Measurements from ENCODE around the gene ARHGAP9.
"Not testable (repeated sequence)": the region's sequence is repeated elsewhere in the genome, so short reads cannot be mapped to it uniquely, and the experiment has no call there.

The ARHGAP9 gene

GRCh38 chr12:57456737-57457490 is 22.8 kb downstream of the ARHGAP9 start:
- no peak for DNase-seq (ENCODE audit: low spot score)

- DNase-seq (ENCODE audit: low spot score): peak; percentile 14
Observed at GRCh38 chr12:57456145-57456700, 23.4 kb downstream of the ARHGAP9 start.

DNA sequence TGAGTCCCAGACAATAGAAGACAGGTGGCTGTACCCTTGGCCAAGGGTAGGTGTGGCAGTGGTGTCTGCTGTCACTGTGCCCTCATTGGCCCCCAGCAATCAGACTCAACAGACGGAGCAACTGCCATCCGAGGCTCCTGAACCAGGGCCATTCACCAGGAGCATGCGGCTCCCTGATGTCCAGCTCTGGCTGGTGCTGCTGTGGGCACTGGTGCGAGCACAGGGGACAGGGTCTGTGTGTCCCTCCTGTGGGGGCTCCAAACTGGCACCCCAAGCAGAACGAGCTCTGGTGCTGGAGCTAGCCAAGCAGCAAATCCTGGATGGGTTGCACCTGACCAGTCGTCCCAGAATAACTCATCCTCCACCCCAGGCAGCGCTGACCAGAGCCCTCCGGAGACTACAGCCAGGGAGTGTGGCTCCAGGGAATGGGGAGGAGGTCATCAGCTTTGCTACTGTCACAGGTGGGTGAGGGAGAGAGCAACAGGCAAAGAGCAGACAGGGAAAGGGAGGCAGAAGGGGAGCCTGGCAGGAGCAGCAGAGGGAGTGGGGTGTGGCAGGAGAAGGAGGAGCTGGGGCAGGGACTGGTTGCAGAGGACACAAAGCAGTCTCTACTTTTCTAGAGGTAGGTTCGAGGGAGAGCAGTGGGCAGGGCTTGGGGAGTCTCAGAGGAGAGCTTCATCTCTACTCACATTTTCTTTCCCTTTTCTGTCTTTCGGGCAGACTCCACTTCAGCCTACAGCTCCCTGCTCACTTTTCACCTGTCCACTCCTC is 24.1 kb downstream of the ARHGAP9 start:
- DNase-seq (ENCODE audit: low spot score): no peak

GRCh38 chr12:57454566-57455373 is 24.9 kb downstream of the ARHGAP9 start, which contains the start of gene INHBE:
INHBE (plus strand) TSS chr12:57455307; CDS start chr12:57455537, 230 bp downstream.
- DNase-seq (ENCODE audit: low spot score): peak; percentile 67

DNA sequence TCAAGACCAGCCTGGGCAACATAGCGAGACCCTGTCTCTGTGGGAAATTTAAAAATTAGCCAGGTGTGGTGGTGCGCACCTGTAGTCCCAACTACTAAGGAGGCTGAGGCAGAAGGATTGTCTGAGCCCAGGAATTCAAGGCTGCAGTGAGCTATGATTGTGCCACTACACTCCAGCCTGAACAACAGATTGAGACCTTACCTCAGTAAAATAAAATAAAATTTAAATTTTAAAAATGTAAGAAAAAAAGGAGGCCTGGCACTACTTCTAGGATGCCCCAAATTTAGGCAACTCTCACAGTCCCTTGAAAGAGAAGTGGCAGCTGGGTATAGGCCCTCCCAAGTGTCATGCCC is 25.5 kb downstream of the ARHGAP9 start:
- no peak for DNase-seq (ENCODE audit: low spot score)

- DNase-seq (ENCODE audit: low spot score): peak; percentile 72
Observed at GRCh38 chr12:57452937-57453509, 26.6 kb downstream of the ARHGAP9 start.

DNA sequence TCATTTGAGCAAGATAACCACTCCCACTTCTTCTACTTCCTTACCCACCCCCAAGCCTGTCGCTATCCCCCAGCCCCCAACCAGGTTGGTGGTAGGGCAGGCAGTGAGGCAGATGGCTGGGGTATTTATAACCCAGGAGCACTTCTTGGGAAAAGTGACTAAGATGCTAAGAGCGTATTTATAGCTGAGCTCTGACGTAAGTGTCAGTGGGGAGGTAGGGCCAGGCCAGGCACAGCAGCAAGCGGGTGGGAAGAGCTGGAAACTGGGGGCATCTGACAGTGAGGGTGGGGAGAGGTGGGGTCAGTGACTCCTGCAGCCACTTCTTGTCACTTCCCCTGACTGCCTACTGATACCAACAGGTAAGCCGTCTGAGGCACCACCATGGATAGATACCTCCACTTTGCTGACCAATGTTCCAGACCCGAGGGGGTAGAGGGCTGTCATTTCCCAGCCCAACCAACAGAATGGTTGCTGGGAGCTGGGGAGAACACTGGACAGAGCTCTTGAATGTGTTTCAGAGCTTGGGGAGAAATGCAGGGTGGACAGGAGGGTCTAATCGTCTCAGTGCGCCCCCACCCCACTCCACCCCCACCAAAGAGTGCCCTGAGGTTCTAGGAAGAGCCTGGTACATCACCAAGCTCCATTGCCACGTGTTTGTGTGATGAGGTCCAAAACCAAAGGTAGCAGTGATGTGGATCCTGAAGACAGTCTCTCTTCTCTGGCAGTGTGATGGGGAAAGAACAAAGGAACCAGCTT is 27.3 kb downstream of the ARHGAP9 start:
- DNase-seq (ENCODE audit: low spot score): peak; percentile 71

GRCh38 chr12:57451233-57451778 is 28.4 kb downstream of the ARHGAP9 start:
- no peak for DNase-seq (ENCODE audit: low spot score)

DNA sequence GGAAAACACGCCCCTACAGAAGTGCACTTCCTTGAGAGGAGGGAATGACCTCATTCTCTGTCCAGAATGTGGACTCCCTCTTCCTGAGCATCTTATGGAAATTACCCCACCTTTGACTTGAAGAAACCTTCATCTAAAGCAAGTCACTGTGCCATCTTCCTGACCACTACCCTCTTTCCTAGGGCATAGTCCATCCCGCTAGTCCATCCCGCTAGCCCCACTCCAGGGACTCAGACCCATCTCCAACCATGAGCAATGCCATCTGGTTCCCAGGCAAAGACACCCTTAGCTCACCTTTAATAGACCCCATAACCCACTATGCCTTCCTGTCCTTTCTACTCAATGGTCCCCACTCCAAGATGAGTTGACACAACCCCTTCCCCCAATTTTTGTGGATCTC is 29.6 kb downstream of the ARHGAP9 start:
- no peak for DNase-seq (ENCODE audit: low spot score)

GRCh38 chr12:57449375-57449774 is 30.3 kb downstream of the ARHGAP9 start:
- DNase-seq (ENCODE audit: low spot score): no peak

- DNase-seq (ENCODE audit: low spot score): no peak
Observed at GRCh38 chr12:57448669-57449068, 31.0 kb downstream of the ARHGAP9 start.

DNA sequence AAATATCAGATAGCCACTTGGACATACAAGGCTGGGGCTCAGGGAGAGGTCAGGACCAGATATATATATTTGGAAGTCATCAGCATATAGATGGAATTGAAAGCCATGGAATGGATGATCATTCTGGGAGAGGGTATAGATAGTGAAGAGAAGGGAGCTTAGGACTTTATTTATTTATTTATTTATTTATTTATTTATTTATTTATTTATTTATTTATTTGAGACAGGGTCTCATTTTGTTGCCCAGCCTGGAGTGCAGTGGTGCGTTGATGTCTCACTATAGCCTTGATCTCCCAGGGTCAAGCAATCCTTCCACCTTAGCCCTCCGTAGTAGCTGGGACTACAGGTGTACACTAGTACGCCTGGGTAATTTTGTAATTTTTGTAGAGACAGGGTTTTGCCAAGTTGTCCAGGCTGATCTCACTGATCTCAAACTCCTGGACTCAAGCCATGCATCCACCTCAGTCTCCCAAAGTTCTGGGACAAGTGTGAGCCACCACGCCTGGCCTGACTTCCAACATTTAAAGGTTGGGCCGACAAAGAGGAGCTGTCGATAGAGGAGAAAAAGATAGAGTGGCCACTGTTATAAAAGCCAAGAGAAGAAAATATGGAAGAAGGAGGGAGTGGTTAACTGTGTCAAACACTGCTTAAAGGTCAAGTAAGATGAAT is 33.2 kb downstream of the ARHGAP9 start:
- no peak for DNase-seq (ENCODE audit: low spot score)

DNA sequence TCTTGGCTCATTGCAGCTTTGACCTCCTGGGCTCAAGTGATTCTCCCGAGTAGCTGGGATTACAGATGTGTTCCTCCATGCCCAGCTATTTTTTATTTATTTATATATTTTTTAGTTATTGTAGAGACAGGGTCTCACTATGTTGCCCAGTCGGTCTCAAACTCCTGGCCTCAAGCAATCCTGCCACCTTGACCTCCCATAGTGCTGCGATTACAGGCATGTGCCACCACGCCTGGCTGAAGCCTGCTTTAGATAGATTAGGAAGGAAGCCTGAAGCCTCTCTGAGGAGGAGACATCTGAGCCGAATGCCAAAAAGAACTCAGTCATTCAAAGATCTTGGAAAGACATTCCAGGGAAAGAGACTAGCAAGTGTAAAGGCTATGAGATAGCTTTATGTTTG is 34.9 kb downstream of the ARHGAP9 start:
- no peak for DNase-seq (ENCODE audit: low spot score)

DNA sequence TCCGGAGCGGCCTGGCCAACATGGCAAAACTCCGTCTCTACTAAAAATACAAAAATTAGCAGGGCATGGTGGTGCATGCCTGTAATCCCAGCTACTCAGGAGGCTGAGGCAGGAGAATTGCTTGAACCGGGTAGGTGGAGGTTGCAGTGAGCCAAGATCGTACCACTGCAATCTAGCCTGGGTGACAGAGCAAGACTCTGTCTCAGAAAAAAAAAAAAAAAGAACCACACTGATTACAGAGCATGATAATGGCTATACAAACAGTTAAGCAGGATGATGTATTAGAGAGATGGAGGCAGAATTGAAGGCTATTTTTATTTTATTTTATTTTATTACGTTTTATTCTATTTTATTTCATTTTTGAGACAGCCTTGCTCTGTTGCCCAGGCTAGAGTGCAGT is 35.3 kb downstream of the ARHGAP9 start:
- DNase-seq (ENCODE audit: low spot score): not testable (repeated sequence)

DNA sequence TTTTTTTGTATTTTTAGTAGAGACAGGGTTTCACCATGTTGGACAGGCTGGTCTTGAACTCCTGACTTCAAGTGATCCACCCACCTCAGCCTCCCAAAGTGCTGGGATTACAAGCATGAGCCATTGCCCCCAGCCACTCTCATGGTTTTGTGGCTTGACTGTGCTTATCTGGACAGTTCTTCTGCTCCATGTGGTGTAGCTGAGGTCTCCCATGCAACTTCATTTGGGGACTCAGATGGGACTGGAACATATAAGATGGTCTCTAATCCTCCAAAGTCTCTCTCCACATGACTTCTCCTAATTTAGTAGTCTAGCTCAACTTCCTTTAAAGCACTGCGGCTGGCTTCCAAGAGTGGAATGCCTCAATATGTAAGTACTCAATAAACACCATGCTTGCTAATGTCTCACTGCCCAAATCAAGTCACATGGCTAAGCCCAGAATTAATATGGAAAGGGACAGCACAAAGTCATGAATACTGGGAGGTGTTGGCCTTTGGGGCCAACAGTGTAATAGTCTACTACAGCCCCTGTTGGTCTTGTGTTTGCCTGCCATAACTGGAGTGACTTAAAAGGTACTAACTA is 37.7 kb downstream of the ARHGAP9 start:
- DNase-seq (ENCODE audit: low spot score): no peak

DNA sequence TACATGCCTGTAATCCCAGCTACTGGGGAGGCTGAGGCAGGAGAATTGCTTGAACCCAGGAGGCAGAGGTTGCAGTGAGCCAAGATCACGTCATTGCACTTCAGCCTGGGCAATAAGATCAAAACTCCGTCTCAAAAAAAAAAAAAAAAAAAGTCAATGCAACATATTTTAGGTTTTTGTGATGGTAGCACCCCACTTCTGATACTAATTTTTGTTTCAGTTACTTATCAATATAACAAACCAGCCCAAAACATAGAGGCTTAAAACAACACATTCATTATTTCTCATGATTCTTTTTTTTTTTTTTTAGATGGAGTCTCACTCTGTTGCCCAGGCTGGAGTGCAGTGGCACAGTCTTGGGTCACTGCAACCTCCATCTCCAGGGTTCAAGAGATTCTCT is 38.3 kb downstream of the ARHGAP9 start:
- DNase-seq (ENCODE audit: low spot score): not testable (repeated sequence)

DNA sequence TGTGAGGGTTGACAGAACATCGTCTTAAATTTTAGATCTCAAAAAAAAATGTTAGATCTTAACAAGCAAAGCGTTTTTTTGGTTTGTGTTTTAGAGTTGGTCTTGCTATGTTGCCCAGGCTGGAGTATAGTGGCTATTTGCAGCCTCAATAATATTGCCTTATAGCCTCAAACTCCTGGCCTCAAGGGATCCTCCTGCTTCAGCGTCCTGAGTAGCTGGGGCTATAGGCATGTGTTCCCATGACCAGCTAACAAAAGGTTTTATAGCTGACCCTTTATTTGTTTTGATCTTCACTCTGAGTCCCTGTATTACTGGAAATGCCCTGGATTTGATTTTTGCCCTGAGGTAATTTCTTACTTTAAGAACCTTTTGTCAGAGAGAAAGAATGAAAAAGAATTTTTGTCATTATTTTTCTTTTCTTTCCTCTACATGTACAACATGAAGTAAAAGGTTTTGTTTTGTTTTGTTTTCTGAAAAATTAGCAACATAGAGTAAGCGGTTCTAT is 39.9 kb downstream of the ARHGAP9 start:
- no peak for DNase-seq (ENCODE audit: low spot score)

GRCh38 chr12:57438400-57438799 is 41.3 kb downstream of the ARHGAP9 start:
- DNase-seq (ENCODE audit: low spot score): no peak

- no peak for DNase-seq (ENCODE audit: low spot score)
Observed at GRCh38 chr12:57435293-57435692, 44.4 kb downstream of the ARHGAP9 start.
